NOMO-1 treated with DMSO at 0.1 percent for 48 hours (cell line): ENCODE data around the gene NIM1K.
"Not testable (repeated sequence)": the region's sequence is repeated elsewhere in the genome, so short reads cannot be mapped to it uniquely, and the experiment has no call there.

Experiments
- DNase-seq: peaks from one replicate; lab custom pipeline; 2025; ENCODE audit not compliant: unreplicated experiment; lab: John Stamatoyannopoulos, UW

NIM1K gene

GRCh38 chr5:43191740-43192557 lies at the start of gene NIM1K:
NIM1K (plus strand) TSS chr5:43192225; CDS start chr5:43245776, 53,551 bp downstream.
- DNase-seq: peak; percentile 15

GRCh38 chr5:43145071-43145470 lies 47.0 kb upstream of the NIM1K start:
- no peak for DNase-seq

- DNase-seq: no peak
These were observed 45.1 kb upstream of the NIM1K start for GRCh38 chr5:43146958-43147357.

GRCh38 chr5:43148417-43148816 lies 43.6 kb upstream of the NIM1K start:
- DNase-seq: no peak

- no peak for DNase-seq
These were observed 42.8 kb upstream of the NIM1K start for GRCh38 chr5:43149231-43149630.

GRCh38 chr5:43150075-43150474 lies 42.0 kb upstream of the NIM1K start:
- DNase-seq: no peak

GRCh38 chr5:43150748-43151147 lies 41.3 kb upstream of the NIM1K start:
- DNase-seq: no peak

- no peak for DNase-seq
These were observed 39.1 kb upstream of the NIM1K start for GRCh38 chr5:43152946-43153345.

GRCh38 chr5:43154469-43154868 lies 37.6 kb upstream of the NIM1K start:
- no peak for DNase-seq

GRCh38 chr5:43155394-43156096 lies 36.5 kb upstream of the NIM1K start:
- DNase-seq: no peak

GRCh38 chr5:43156388-43156787 lies 35.6 kb upstream of the NIM1K start:
- DNase-seq: no peak

- DNase-seq: no peak
These were observed 35.0 kb upstream of the NIM1K start for GRCh38 chr5:43157068-43157467.

GRCh38 chr5:43161244-43161643 lies 30.8 kb upstream of the NIM1K start:
- peak; percentile 95 for DNase-seq

GRCh38 chr5:43164801-43165200 lies 27.2 kb upstream of the NIM1K start:
- DNase-seq: not testable (repeated sequence)

GRCh38 chr5:43165323-43165722 lies 26.7 kb upstream of the NIM1K start:
- DNase-seq: no peak

- DNase-seq: no peak
These were observed 23.9 kb upstream of the NIM1K start for GRCh38 chr5:43168175-43168574.

- DNase-seq: no peak
These were observed 20.6 kb upstream of the NIM1K start for GRCh38 chr5:43171451-43171850.

GRCh38 chr5:43171926-43172325 lies 20.1 kb upstream of the NIM1K start:
- DNase-seq: peak; percentile 13

- DNase-seq: no peak
These were observed 19.2 kb upstream of the NIM1K start for GRCh38 chr5:43172779-43173178.

GRCh38 chr5:43174586-43174985 lies 17.4 kb upstream of the NIM1K start:
- no peak for DNase-seq

- DNase-seq: no peak
These were observed 12.2 kb upstream of the NIM1K start for GRCh38 chr5:43179836-43180235.

- DNase-seq: no peak
These were observed 9.6 kb upstream of the NIM1K start for GRCh38 chr5:43182421-43182820.
